HG02759 (cell line): Measurements from ENCODE around the gene TLR1.

ENCODE experiments used
- ATAC-seq: cut with Tn5 transposase; IDR thresholded peaks from one replicate; pipeline ENCODE4 v1.9.1; 2021; ENCODE audit warnings: mild to moderate bottlenecking, moderate library complexity; ENCODE audit not compliant: unreplicated experiment

The TLR1 gene, protein sequence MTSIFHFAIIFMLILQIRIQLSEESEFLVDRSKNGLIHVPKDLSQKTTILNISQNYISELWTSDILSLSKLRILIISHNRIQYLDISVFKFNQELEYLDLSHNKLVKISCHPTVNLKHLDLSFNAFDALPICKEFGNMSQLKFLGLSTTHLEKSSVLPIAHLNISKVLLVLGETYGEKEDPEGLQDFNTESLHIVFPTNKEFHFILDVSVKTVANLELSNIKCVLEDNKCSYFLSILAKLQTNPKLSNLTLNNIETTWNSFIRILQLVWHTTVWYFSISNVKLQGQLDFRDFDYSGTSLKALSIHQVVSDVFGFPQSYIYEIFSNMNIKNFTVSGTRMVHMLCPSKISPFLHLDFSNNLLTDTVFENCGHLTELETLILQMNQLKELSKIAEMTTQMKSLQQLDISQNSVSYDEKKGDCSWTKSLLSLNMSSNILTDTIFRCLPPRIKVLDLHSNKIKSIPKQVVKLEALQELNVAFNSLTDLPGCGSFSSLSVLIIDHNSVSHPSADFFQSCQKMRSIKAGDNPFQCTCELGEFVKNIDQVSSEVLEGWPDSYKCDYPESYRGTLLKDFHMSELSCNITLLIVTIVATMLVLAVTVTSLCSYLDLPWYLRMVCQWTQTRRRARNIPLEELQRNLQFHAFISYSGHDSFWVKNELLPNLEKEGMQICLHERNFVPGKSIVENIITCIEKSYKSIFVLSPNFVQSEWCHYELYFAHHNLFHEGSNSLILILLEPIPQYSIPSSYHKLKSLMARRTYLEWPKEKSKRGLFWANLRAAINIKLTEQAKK

DNA sequence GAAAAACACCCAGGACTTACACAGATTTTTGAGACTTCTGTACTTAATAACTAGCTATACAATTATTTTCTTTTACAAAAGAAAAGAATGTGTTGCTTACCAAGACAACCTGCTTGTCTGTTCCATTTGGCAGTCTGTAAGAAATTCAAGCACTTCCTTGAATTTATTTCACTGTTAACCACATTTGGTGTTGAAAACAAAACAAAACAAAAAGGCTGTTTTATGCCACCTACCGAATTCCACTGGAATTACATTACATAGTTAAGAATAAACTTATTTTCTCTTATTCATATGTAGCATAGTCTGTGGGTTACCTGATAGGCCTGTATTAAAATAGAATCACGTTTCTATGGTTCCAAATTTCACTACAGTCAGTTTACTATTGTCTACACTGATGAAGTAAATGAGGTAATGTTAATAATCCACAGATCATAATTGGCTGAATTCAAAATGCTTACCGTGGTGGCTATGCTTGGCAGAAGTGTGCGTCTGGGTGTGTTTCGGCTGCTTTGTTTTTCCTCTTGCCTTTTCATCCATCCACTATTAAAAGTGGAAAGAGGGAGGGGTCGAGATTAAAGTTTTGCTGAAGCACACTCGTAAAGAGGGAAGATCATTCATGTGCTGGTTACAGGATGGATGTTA, at the start of gene TLR1:
TLR1 (minus strand) TSS at position 138 of the 642 bp plus-strand sequence. CDS start 5,960 bp downstream, outside the sequence.
- ATAC-seq, result no peak

DNA sequence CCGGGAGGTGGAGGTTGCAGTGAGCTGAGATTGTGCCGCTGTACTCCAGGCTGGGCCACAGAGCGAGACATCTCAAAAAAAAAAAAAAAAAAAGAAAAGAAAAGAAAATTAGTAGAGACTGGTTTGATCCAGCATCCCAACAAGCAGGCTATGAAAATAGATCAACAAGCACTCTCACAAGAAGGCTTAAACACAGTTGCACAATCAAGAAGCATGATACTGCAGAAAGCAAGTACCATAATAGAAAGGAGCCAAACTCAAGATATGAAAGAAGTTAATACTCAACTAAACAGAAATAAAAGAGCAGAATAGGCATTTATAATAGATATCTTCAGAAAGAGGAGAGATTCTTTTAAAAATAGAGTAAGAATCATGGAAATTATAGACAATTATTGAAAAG, 41.4 kb upstream of the TLR1 start:
- ATAC-seq, result no peak

DNA sequence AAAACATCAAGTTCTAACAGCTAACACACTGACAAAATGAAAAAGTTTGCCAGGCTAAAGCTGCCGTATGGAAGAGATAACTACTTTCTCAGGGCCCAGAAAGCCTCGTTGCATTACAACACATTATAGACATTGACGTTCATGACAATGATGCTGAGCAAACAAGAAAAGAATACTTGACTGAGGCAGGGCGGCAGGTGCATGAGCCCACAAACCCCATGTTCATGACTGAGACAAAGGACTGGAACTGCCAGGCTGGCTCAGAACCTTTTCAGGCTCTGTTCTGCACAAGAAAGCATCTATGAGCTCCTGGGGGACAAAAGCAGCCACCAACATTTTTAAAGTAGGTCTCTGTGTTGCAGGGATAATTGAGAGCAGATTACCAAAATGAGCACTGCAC, 38.4 kb upstream of the TLR1 start:
- ATAC-seq, result no peak

DNA sequence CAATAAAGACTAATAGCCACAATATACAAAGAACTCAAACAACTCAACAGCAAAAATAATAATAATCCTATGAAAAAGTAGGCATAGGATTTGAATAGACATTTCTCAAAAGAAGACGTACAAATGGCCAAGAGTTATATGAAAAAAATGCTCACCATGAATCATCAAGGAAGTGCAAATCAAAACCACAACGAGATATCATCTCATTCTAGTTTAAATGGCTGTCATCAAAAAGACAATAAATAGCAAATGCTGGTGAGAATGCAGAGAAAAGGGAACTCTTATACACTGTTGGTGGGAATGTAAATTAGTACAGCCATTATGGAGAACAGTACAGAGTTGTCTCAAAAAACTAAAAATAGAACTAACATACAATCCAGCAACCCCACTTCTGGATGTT, 33.3 kb upstream of the TLR1 start:
- ATAC-seq, result no peak

DNA sequence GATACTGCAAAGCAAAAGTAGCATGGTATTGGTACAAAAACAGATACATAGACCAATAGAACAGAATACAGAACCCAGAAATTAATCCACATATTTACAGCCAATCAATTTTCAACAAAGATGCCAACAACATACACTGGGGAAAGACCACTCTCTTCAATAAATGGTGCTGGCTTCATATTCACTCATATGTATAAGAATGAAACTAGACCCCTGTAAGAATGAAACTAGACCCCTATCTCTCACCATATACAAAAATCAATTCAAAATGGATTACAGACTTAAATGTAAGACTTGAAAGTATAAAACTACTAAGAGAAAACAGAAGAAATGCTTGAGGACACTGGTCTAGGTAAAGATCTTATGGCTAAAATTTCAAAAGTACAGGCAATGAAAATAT, 32.7 kb upstream of the TLR1 start:
- no peak for ATAC-seq

DNA sequence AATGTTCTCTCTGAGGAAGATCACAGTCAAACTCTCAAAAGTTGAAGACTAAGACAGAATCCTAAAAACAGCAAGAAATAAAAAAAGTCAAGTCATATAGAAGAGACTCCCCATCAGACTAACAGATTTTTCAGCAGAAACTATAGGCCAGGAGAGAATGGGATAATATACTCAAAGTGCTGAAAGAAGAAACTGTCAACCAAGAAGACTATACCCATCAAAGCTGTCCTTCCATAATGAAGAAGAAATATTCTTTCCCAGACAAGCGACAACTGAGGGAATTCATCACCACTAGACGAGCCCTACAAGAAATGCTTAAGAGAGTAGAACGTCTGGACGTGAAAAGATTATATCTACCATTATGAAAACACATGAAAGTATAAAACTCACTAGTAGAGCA, 30.0 kb upstream of the TLR1 start:
- no peak for ATAC-seq

DNA sequence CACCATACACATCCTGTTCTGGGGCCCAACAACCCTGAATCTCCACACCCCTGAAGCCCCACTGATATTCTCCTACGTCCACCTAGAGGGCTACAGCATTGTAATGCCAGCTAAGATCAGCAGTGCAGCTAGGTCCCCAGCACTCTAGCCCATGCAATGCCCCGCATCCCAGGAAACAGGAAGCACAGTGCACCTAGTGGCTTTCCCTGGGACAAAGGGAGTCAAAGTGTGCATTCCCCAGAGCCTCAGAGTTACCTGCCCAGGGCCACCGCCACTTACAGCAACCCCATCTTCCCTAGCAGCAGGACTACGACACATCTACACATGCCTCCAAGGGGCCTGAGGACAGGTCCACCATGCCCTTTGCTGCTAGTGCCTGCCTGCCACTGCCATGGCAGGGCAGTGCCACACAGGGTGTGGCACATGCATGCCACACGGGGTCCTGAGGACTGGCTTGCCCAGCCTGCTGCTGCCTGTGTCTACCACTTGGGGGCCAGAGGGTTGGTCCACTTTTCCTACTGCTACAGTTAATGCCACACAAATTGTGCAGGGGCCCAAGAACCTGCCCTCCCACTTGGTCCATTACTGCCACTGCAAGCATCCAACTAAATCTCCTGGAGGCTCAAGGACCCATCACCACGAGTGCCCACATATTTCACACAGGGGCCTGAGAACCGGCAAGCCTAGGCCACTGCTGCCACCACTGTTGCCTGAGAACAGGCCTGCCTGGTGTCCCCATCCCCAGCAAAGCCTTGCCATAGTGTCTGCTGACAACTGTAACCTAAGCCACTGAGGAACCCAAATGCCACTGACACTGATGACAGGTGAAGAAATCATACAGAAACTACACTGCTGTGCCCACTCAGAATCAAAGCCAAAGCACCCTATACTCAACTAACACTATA, 28.3 kb upstream of the TLR1 start:
- ATAC-seq, result no peak

DNA sequence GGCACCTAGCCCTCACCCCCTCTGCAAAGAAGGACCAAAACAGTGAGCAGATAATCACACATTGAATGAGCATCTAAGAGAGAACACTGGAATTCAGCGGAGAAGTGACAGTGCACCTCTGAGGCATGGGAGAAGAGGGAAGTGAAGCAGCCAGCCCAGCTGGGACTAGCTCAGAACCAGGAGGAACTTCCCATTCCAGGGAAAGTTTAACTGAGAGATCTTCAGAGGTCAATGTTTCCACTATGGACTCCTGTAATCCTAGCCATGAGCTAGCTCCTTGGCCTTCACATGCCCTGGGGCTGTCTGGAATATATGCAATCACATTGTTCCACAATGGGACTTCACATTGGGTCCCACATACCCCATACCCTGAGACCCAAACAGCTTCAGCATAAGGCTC, 27.6 kb upstream of the TLR1 start:
- no peak for ATAC-seq

DNA sequence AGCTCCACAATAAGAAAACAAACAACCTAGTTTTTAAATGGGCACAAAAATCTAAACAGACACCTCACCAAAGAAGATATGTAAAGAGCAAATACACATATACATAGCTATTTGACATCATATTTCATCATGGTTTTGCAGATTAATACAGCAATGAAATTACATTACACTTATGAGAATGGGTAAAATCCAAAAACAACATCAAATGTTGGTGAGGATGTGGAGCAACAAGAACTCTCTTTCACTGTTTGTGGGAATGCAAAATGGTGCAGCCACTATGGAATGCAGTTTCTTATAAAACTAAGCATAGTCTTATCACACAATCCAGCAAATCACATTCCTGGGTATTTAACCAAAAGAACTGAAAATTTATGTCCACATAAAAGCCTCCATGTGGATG, 27.1 kb upstream of the TLR1 start:
- ATAC-seq, result no peak

DNA sequence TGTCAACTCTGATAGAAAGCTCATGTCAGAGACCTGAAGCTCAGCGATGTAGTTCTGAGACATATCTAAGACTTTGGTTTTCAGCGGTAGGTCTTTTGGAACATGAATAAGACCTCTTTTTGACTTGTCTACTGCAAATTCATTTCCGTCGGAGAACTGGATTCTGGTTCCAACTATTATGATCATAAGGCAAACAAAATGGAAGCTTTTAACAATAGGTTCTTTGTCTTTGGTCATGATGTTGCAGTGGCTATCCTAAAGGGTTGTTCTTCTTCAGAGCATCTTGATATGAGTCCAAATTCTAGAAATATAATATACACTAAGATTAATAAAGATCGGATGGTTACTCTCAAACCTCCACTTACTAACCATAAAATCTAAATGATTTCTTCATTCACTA, 24.6 kb upstream of the TLR1 start:
- no peak for ATAC-seq

DNA sequence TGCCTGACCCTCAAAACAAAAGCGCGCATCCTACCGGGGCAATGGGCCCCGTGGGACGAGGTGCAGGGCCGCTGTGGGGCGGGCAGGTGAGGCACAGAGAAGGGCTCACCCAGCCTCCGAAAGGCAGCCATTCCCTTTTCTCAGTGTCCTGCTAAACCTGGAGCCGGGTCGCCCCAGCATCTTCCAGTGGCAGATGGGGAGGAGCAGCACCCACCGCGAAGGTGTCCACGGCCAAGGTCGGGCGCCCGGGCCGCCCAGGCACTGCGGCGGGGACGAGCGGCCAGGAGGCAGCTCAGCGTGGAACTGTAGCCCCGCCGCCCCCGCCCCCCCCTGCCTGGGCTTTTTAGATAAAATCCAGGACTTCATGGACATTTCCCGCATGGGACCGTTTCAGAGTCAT, 19.2 kb upstream of the TLR1 start:
- ATAC-seq, result no peak

DNA sequence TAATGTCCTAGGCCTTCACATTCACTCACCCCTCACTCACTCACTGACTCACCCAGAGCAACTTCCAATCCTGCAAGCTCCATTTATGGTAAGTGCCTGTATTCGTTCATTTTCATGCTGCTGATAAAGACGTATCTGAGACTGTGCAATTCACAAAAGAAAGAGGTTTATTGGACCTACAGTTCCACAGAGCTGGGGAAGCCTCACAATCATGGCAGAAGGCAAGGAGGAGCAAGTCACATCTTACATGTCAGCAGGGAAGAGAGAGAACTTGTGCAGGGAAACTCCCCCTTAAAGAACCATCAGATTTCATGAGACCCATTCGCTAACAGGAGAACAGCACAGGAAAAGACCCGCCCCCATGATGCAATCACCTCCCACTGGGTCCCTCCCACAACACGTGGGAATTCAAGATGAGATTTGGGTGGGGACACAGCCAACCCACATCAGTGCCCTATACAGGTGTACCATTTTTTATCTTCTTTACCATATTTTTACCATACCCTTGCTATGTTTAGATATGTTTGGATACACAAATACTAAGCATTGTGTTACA, 18.2 kb upstream of the TLR1 start:
- ATAC-seq, result no peak

DNA sequence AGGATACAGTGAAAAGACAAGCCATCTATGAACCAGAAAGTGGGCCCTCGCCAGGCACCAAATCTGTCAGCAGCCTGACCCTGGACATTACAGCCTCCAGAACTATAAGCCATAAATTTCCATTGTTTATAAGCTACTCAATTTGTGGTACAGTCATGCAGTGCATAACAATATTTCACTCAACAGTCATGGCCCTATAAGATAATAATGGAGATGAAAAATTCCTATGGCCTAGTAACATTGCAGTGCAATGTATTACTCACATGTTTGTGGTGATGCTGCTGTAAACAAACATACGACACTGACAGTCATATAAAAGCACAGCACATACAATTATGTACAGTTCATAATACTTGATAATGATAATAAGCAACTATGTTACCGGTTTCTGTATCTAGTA, 17.1 kb upstream of the TLR1 start:
- no peak for ATAC-seq

DNA sequence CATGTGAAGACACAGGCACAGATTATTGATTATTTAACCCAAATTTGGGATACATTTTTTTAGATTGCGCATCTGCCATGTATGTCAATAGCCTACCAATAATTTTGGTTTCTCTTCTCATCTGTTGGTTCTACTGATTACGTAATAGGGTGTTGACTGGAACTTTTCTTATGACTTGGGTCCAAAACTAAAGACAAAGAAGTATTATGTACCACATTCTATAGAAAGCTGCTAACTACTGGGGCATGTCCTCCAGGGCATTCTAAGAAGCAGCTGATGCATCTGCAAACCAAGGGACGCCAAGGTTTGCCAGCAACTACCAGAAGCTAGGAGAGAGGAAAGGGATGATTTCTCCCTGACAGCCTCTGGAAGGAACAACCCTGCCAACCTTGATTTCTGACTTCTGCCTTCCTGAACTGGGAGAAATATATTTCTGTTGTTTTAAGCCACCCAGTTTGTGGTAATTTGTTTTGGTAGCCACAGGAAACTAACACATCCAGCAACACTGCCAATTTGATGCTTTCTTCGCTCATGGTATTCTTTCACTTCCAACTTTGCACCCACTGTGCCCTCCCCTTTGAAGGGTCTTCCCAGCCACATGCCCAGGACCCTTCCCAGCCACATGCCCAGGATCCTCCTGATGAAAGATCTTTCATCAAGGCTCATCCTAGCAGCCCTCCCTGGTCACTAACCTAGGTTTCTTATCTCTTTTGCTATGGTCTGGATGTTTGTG, 15.9 kb upstream of the TLR1 start:
- ATAC-seq, result peak; percentile 47

DNA sequence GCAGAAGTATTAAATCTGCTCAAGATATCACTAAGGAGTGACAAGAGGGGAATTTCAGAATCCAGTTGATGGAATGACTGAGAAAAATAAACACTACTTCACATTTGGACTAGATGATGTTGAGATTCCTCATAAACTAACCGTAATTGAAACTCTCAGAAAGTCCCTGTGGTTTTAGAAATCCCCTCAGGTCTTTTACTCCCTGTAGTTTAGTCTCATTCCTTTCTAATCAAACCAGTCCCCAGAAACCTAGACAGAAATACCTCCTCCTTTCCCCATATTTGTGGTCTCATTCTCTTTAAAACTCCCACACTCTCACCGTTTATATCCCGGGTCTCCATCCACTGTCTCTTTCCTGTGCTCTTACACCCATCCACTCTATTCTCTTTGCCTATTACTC, 15.0 kb upstream of the TLR1 start:
- no peak for ATAC-seq

DNA sequence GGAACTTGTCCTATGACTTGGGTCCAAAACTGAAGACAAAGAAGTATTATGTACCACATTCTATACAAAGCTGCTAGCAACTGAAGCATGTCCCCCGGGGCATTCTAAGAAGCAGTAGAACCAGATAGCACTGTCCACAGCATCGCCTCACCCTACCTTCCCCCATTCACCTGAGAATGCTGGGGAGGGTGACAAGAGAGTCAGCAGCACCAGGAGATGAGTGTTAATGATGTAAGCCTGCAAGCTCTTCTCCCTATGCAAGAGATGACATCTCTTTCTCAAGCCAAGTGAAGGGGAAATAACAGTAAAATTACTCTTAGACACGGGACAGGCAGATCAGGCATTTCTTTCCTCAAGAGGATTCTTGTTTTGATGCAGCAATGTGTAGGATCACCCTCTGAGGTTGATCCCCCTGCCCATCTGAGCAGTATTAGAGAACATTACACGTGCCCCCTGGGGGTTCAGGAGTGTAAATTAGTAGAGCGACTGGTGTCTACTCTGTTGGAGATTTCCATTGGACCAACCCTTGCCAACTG, 13.9 kb upstream of the TLR1 start:
- peak; percentile 68 for ATAC-seq

DNA sequence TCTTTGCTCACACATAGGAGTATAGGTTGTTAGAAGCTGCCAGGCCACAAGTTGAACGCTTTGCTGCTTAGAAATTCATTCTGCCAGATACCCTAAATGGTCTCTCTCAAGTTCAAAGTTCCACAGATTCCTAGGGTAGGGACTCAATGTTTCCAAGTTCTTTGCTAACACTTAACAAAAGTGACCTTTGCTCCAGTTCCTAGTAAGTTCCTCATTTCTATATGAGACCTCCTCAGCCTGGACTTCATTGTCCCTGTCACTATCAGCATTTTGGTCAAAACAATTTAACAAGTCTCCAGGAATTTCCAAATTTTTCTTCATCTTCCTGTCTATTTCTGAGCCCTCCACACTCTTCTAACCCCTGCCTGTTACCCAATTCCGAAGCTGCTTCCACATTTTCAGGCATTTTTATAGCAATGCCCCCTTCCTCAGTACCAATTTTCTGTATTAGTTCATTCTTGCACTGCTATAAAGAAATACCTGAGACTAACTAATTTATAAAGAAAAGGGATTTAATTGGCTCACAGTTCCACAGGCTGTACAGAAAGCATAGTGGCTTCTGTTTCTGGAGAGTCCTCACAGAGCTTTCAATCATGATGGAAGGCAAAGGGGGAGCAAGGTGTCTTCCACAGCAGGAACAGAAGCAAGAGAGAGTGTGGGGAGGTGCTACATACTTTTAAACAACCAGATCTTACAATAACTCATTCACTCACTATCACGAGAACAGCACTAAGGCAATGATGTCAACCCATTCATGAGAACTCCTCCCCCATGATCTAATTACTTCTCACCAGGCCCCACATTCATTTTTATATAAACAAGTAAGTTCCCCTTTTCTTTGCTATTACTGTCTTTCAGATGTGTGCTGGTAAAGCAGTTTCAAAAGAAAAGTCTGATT, 11.5 kb upstream of the TLR1 start:
- no peak for ATAC-seq

DNA sequence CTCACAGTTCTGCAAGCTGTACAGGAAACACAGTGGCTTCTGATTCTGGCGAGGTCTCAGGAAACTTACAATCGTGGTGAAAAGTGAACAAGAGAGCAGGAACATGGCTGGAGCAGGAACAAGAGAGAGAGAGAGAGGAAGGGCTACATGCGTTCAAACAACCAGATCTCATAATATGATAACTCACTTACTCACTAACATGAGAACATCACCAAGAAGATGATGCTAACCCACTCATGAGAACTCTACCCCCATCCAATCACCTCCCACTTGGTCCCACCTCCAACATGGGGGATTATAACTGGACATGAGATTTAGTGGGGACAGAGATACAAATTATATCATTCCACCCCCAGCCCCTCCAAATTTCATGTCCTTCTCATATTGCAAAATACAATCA, 9.8 kb upstream of the TLR1 start:
- ATAC-seq, result no peak

DNA sequence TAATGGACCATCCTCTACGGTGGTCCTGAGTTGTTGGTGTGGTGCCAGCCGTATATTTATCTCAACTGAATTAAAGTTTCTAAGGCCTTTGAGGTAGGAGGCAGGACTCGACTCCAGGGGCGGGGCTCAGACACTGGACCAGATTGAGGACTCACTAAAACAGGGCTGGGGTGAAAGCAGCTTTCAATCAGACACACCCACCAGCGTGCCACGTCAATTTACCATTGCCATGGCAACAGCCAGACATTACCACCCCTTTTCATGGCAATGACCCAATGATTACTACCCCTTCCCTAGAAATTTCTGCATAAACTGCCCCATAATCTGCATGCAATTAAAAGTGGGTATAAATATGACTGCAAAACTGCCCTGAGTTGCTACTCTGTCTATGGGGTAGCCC, 6.7 kb upstream of the TLR1 start:
- ATAC-seq, result no peak
